OCI-LY7 (cell line): ENCODE data around the gene ZNF74. TPM values are rescaled to one million over a fixed set of nuclear protein-coding genes. Genes with fewer than 3 reads are reported as not detected.

Experiments used
- BruUV-seq: library from RNA; stranded (reverse); fragments of 400-500 nt; replicated peaks from 2 replicates; lab custom pipeline; 2021; lab: Mats Ljungman, UMichigan
- CTCF ChIA-PET: fragments of 300-600 bp; sonication (Branson Sonifier 250); formaldehyde crosslinking; loops from one replicate; lab custom pipeline; 2022; ENCODE audit warnings: antibody characterized with exemption; ENCODE audit not compliant: unreplicated experiment; lab: Charles Lee
- POLR2A ChIA-PET: fragments of 300-600 bp; sonication (Branson Sonifier 250); formaldehyde crosslinking; loops from one replicate; lab custom pipeline; 2022; ENCODE audit warnings: antibody characterized with exemption; lab: Charles Lee
- DNase-seq: peaks from one replicate; pipeline ENCODE4 v3.0.0-alpha.2; 2015; ENCODE audit warnings: low spot score
- H2AFZ ChIP-seq: fragments of 200-600 bp; sonication (generic), shearing (Covaris generic); 2 replicates; pipeline ENCODE4 v1.6.1; 2014; ENCODE audit warnings: mild to moderate bottlenecking, antibody characterized with exemption, low read length, moderate library complexity
- H3K27ac ChIP-seq: fragments of 200-600 bp; sonication (generic); 2 replicates; pipeline ENCODE4 v1.5.1; 2014; ENCODE audit warnings: mixed run types, low read depth, mild to moderate bottlenecking, moderate library complexity, low read length, inconsistent platforms; ENCODE audit not compliant: poor library complexity, severe bottlenecking
- H3K36me3 ChIP-seq: fragments of 200-600 bp; sonication (generic); 2 replicates; pipeline ENCODE4 v1.6.1; 2014; ENCODE audit warnings: mild to moderate bottlenecking, antibody characterized with exemption, low read length, moderate library complexity, mixed read lengths; ENCODE audit not compliant: insufficient read depth
- H3K4me1 ChIP-seq: fragments of 200-600 bp; sonication (generic); 2 replicates; pipeline ENCODE4 v1.5.1; 2014; ENCODE audit warnings: mild to moderate bottlenecking, low read length; ENCODE audit not compliant: insufficient read depth, poor library complexity, severe bottlenecking
- H3K4me2 ChIP-seq: fragments of 200-600 bp; sonication (generic); 2 replicates; pipeline ENCODE4 v1.6.1; 2014; ENCODE audit warnings: mild to moderate bottlenecking, low read length
- H3K4me3 ChIP-seq: fragments of 200-600 bp; sonication (generic); 2 replicates; pipeline ENCODE4 v1.5.1; 2014; ENCODE audit warnings: mild to moderate bottlenecking, low read depth, low read length; ENCODE audit not compliant: poor library complexity, severe bottlenecking
- H3K79me2 ChIP-seq: fragments of 200-600 bp; sonication (generic); 2 replicates; pipeline ENCODE4 v1.6.1; 2016; ENCODE audit warnings: low read depth, mild to moderate bottlenecking, low read length, moderate library complexity, mixed read lengths; ENCODE audit not compliant: insufficient read depth
- H3K9me2 ChIP-seq: fragments of 200-600 bp; sonication (generic); 2 replicates; pipeline ENCODE4 v1.6.1; 2016; ENCODE audit warnings: mild to moderate bottlenecking, low read length, mixed read lengths; ENCODE audit not compliant: insufficient read depth
- H3K9me3 ChIP-seq: fragments of 200-600 bp; sonication (generic); 2 replicates; pipeline ENCODE4 v1.6.1; 2014; ENCODE audit warnings: mild to moderate bottlenecking, mixed run types, low read length, mixed read lengths
- H4K20me1 ChIP-seq: fragments of 200-600 bp; sonication (generic); 2 replicates; pipeline ENCODE4 v1.6.1; 2014; ENCODE audit warnings: mild to moderate bottlenecking, antibody characterized with exemption, low read length, moderate library complexity, mixed read lengths; ENCODE audit not compliant: insufficient read depth
- EZH2phosphoT487 ChIP-seq: fragments of 200-600 bp; sonication (generic); IDR thresholded peaks from 2 replicates; pipeline ENCODE4 v1.6.1; 2018; ENCODE audit warnings: low read depth, borderline replicate concordance, mild to moderate bottlenecking, mixed run types, antibody characterized with exemption, low read length, moderate library complexity, mixed read lengths
- intact Hi-C: fragments of 100-400 bp; cut with micrococcal nuclease; formaldehyde crosslinking; loops from one replicate; pipeline ENCODE4 v1.10.0; 2022; ENCODE audit not compliant: unreplicated experiment
- total RNA-seq, 2 experiments: library from RNA; depleted of rRNA in 1 of 2; stranded (reverse); fragments of >200 nt in 1 of 2; shearing (Covaris generic) in 1 of 2; gene quantifications; 2 replicates each; pipeline ENCODE4 v1.2.3, GENCODE V29; 2014 to 2022
- TF ChIP-seq, protein P1 (sequence below): fragments of 200-600 bp; sonication (generic); conservative IDR thresholded peaks from 2 replicates; pipeline ENCODE4 v1.5.1; 2014; ENCODE audit warnings: mild to moderate bottlenecking, antibody characterized with exemption, low read length, moderate library complexity, mixed read lengths

Gene ZNF74
- total RNA-seq, 2 experiments from 2014 or later: not detected

DNA sequence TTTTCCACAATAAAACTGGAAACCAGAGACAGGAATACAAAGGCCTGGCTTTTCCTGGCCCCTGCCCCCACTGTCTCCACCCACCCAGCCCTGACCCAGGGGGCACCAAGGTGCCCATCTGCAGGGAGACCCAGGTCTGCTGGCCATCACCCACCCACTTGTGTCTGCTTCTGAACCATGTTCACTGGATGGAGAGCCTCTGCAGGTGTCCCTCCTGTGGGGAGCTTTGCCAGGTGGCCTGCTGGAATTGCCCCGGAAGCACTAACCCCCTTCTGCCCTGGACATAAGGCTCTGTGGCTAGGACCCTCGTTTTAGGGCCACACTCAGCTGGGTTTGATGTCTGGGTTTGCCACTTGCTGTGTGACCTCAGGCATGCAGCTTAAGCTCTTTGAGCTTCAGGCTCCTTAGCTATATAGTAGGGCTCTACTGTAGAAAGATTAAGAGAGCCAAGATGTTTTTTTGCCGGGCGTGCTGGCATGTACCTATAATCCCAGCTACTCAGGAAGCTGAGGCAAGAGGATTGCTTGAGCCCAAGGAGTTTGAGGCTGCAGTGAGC, 39.8 kb downstream of the ZNF74 start:
- Histone ChIP-seq H2AFZ (no peak overlapping the region), H3K36me3 (no peaks in the 10 kb centered on the region), H4K20me1 (no peaks in the 10 kb centered on the region), H3K9me3 (no peaks in the 10 kb centered on the region), H3K4me1 (peaks cover 4% of the 10 kb centered on the region), H3K9me2 (no peaks in the 10 kb centered on the region), H3K27ac (no peak overlapping the region), H3K4me3 (no peak overlapping the region), H3K79me2 (no peaks in the 10 kb centered on the region), H3K4me2 (no peak overlapping the region)
- no TSS peak for BruUV-seq
- ChIA-PET CTCF (no interaction called here), POLR2A (no interaction called here)
- no peak for DNase-seq
- TF ChIP-seq, protein P1, sequence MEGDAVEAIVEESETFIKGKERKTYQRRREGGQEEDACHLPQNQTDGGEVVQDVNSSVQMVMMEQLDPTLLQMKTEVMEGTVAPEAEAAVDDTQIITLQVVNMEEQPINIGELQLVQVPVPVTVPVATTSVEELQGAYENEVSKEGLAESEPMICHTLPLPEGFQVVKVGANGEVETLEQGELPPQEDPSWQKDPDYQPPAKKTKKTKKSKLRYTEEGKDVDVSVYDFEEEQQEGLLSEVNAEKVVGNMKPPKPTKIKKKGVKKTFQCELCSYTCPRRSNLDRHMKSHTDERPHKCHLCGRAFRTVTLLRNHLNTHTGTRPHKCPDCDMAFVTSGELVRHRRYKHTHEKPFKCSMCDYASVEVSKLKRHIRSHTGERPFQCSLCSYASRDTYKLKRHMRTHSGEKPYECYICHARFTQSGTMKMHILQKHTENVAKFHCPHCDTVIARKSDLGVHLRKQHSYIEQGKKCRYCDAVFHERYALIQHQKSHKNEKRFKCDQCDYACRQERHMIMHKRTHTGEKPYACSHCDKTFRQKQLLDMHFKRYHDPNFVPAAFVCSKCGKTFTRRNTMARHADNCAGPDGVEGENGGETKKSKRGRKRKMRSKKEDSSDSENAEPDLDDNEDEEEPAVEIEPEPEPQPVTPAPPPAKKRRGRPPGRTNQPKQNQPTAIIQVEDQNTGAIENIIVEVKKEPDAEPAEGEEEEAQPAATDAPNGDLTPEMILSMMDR: no peak
- no peak for TF ChIP-seq EZH2phosphoT487
- intact Hi-C loops: no loop called here

DNA sequence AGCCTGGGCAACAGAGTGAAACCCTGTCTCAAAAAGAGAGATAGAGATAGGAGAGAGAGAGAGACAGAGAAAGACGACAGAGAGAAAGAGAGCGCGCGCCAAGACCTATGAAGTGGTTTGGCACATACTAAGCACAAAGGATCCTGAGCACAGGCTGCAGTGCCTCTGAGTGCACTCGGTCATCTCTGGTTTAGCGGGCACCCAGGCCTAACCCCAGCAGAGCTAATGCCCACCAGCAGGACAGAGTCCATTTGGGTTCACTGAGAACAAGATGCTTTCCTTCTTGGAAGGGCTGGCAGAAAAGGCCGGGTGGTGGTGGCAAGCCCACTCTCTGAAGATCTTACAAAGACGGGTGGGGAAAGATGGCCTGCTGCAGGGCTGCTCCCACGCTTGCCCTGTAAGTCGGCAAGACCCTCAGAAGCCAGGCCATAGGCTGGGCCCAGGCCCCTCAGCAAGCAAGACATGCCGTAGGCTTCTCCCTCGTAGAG, 40.4 kb downstream of the ZNF74 start:
- Histone ChIP-seq H2AFZ (no peak overlapping the region), H3K27ac (no peak overlapping the region), H3K9me3 (no peaks in the 10 kb centered on the region), H3K4me1 (no peaks in the 10 kb centered on the region), H3K9me2 (no peaks in the 10 kb centered on the region), H3K36me3 (no peaks in the 10 kb centered on the region), H3K4me3 (no peak overlapping the region), H4K20me1 (no peaks in the 10 kb centered on the region), H3K4me2 (no peak overlapping the region), H3K79me2 (no peaks in the 10 kb centered on the region)
- no TSS peak for BruUV-seq
- TF ChIP-seq EZH2phosphoT487: no peak
- TF ChIP-seq, protein P1: no peak
- intact Hi-C loops: no loop called here
- ChIA-PET CTCF (no interaction called here), POLR2A (no interaction called here)
- DNase-seq: no peak

DNA sequence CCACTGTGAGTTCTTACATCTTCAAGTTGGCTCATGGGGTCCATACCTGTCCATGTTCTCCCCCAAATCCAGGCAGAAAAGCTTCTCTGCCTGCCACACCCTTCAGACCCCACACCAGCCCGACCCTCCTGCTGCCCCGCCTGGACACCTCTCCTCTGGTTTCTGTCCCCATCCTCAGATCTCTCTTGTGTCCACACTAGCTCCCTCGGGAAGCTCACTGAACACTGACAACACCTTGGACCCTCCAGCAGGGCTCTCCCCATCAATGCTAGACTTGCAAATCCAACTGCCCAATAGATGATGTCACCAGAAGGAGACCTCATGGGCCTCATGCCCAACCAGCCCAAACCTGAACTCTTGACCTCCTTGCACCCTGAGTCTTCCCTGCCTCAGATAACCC, 40.8 kb downstream of the ZNF74 start:
- no peak overlapping the region for H3K4me2 ChIP-seq
- DNase-seq: no peak
- intact Hi-C loops: no loop called here
- CTCF ChIA-PET: no interaction called here
- H2AFZ ChIP-seq: no peak overlapping the region
- no peaks in the 10 kb centered on the region for H3K79me2 ChIP-seq
- no peak overlapping the region for H3K4me3 ChIP-seq
- no peaks in the 10 kb centered on the region for H3K36me3 ChIP-seq
- TF ChIP-seq, protein P1: no peak
- TF ChIP-seq EZH2phosphoT487: no peak
- H3K27ac ChIP-seq: no peak overlapping the region
- no peaks in the 10 kb centered on the region for H3K4me1 ChIP-seq
- no peaks in the 10 kb centered on the region for H3K9me2 ChIP-seq
- H3K9me3 ChIP-seq: no peaks in the 10 kb centered on the region
- BruUV-seq: no TSS peak
- POLR2A ChIA-PET: no interaction called here
- H4K20me1 ChIP-seq: no peaks in the 10 kb centered on the region
